ENCODE measurements around the gene SLC8A2. TPM values are rescaled to one million over a fixed set of nuclear protein-coding genes. Genes with fewer than 3 reads are reported as not detected.

The SLC8A2 gene
- total and polyA plus RNA-seq, 2 of the 4 experiments (the other 2 are of a cell fraction): 0.05 TPM; not detected in 1

DNA sequence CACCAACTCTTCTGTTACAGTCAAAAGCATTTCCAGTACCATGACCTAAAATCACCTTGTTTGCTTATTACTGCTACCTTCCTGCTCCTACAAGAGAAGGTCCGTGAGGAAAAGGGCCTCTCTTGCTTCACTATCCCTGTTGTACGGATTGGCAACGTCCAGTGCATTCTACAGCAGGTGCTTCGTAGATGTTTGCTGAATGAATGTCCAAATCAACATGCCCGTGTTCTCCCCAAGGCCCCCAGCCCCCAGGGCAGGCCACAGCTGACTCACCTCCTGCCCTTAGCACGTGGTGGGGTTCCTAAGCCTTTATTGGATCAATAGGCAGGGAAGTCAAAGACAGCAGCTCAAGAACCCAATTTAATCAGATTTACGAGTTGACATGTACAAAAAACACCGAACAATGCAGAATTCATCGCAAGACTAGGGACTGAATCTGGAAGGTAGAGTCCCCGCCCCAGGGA, 48.7 kb upstream of the SLC8A2 start:
- Histone ChIP-seq H3K9me1 (ENCODE audit: insufficient read depth, low read length) (peaks cover 4% of the 10 kb centered on the region), H4K5ac (ENCODE audit: low read depth, low read length) (no peak overlapping the region), H2BK15ac (ENCODE audit: low read depth, low read length) (no peak overlapping the region), H3K27ac (ENCODE audit: insufficient read depth, low read length) (no peak overlapping the region), H3K4me1 (ENCODE audit: control insufficient read depth, insufficient read depth, low read length) (peaks cover 2% of the 10 kb centered on the region; the same call in 1 of the 2 replicates), H2AFZ (replicated peaks; ENCODE audit: low read length, poor library complexity) (no peak overlapping the region), H3K14ac (replicated peaks; ENCODE audit: low read depth, low read length) (no peak overlapping the region), H4K8ac (ENCODE audit: low read depth in 2 of 2, low read length in 2 of 2) (no peak overlapping the region), H2BK120ac (ENCODE audit: low read depth, low read length) (no peak overlapping the region), H2BK20ac (ENCODE audit: low read depth, low read length) (no peak overlapping the region), H3K23ac (ENCODE audit: low read depth, low read length) (no peak overlapping the region), H4K20me1 (ENCODE audit: insufficient read depth, low read length) (no peaks in the 10 kb centered on the region), H3K9ac (ENCODE audit: low read depth, low read length) (no peak overlapping the region), H4K91ac (ENCODE audit: insufficient read depth, low read depth, low read length) (no peak overlapping the region), H2AK9ac (replicated peaks; ENCODE audit: low read depth, low read length, poor library complexity) (no peak overlapping the region), H3K4me2 (ENCODE audit: low read depth, low read length) (no peak overlapping the region), H3K9me3 (ENCODE audit: control insufficient read depth, insufficient read depth, low read length) (no peaks in the 10 kb centered on the region), H3K18ac (ENCODE audit: low read depth, low read length) (no peak overlapping the region), H3K79me1 (ENCODE audit: low read depth in 1 of 2, low read length in 2 of 2) (0 out of 4 replicates have a peak, but pooled peaks cover 0 to 4% of the 10 kb centered on the region in 2 experiments), H2BK5ac (ENCODE audit: low read depth, low read length, poor library complexity, severe bottlenecking) (no peak overlapping the region), H3K4ac (ENCODE audit: low read depth, low read length) (no peak overlapping the region), H3K4me3 (ENCODE audit: insufficient read depth, low read depth, low read length) (no peak overlapping the region), H3K56ac (ENCODE audit: extremely low read depth, insufficient read depth, low read length) (no peak overlapping the region), H3K27me3 (ENCODE audit: control insufficient read depth, insufficient read depth, low read length) (peaks cover 25% of the 10 kb centered on the region), H3K36me3 (ENCODE audit: control insufficient read depth, insufficient read depth, low read length) (no peaks in the 10 kb centered on the region), H2AK5ac (ENCODE audit: low read depth, low read length) (no peak overlapping the region)
- intact Hi-C loops (cut with micrococcal nuclease) (loop anchor here (5.0 kb wide), 1 partner anchor 42 kb away; no protein-coding TSS in a partner anchor), in situ Hi-C loops (cut with MboI; ENCODE audit: low sequenced_read_pairs) (no loop called here), dilution Hi-C loops (cut with HindIII; ENCODE audit: low sequenced_read_pairs, unreplicated experiment) (no loop called here)
- POLR2A ChIA-PET (ENCODE audit: unreplicated experiment): no interaction called here
- no peak for TF ChIP-seq FOS (IDR thresholded peaks at IDR 0.05; ENCODE audit: low read depth, low read length)
- no peak for TF ChIP-seq POLR2A (IDR thresholded peaks at IDR 0.05; ENCODE audit: low read depth, low read length)
- TF ChIP-seq BHLHE40 (IDR thresholded peaks at IDR 0.05; ENCODE audit: low read depth, low read length): no peak
- TF ChIP-seq, protein P1, sequence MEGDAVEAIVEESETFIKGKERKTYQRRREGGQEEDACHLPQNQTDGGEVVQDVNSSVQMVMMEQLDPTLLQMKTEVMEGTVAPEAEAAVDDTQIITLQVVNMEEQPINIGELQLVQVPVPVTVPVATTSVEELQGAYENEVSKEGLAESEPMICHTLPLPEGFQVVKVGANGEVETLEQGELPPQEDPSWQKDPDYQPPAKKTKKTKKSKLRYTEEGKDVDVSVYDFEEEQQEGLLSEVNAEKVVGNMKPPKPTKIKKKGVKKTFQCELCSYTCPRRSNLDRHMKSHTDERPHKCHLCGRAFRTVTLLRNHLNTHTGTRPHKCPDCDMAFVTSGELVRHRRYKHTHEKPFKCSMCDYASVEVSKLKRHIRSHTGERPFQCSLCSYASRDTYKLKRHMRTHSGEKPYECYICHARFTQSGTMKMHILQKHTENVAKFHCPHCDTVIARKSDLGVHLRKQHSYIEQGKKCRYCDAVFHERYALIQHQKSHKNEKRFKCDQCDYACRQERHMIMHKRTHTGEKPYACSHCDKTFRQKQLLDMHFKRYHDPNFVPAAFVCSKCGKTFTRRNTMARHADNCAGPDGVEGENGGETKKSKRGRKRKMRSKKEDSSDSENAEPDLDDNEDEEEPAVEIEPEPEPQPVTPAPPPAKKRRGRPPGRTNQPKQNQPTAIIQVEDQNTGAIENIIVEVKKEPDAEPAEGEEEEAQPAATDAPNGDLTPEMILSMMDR (conservative IDR thresholded peaks at IDR 0.05; ENCODE audit: low read depth, low read length): no peak
- TF ChIP-seq, protein P2, sequence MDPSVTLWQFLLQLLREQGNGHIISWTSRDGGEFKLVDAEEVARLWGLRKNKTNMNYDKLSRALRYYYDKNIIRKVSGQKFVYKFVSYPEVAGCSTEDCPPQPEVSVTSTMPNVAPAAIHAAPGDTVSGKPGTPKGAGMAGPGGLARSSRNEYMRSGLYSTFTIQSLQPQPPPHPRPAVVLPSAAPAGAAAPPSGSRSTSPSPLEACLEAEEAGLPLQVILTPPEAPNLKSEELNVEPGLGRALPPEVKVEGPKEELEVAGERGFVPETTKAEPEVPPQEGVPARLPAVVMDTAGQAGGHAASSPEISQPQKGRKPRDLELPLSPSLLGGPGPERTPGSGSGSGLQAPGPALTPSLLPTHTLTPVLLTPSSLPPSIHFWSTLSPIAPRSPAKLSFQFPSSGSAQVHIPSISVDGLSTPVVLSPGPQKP (IDR thresholded peaks at IDR 0.05; ENCODE audit: borderline replicate concordance, low read depth, low read length): no peak
- TF ChIP-seq RCOR1 (IDR thresholded peaks at IDR 0.05; ENCODE audit: insufficient replicate concordance, low read length): no peak
- TF ChIP-seq, protein P3, sequence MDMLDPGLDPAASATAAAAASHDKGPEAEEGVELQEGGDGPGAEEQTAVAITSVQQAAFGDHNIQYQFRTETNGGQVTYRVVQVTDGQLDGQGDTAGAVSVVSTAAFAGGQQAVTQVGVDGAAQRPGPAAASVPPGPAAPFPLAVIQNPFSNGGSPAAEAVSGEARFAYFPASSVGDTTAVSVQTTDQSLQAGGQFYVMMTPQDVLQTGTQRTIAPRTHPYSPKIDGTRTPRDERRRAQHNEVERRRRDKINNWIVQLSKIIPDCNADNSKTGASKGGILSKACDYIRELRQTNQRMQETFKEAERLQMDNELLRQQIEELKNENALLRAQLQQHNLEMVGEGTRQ (IDR thresholded peaks at IDR 0.05; ENCODE audit: low read depth, low read length): no peak
- no peak for TF ChIP-seq CHD1 (IDR thresholded peaks at IDR 0.05; ENCODE audit: low read depth, low read length)
- no peak for TF ChIP-seq CEBPB (IDR thresholded peaks at IDR 0.05; ENCODE audit: low read depth, low read length)
- TF ChIP-seq RAD21 (IDR thresholded peaks at IDR 0.05; ENCODE audit: low read length): no peak
- TF ChIP-seq SMC3 (IDR thresholded peaks at IDR 0.05; ENCODE audit: low read depth, low read length): no peak
- TF ChIP-seq MAFK (IDR thresholded peaks at IDR 0.05; ENCODE audit: low read depth, low read length): no peak
- no peak for TF ChIP-seq RFX5 (IDR thresholded peaks at IDR 0.05; ENCODE audit: low read depth, low read length)
- no peak for TF ChIP-seq MXI1 (IDR thresholded peaks at IDR 0.05; ENCODE audit: borderline replicate concordance, low read depth, low read length)
- TF ChIP-seq NFE2L2 (IDR thresholded peaks at IDR 0.05; ENCODE audit: low read depth, low read length): no peak
- TF ChIP-seq MAZ (IDR thresholded peaks at IDR 0.05; ENCODE audit: borderline replicate concordance, low read depth, low read length): no peak
- BruUV-seq (replicated peaks): no TSS peak
- ATAC-seq (ENCODE audit: low read depth) (no peak), DNase-seq (no peak)
- CTCF ChIA-PET: no interaction called here
- WGBS, 2 experiments (ENCODE audit: extremely low coverage in 2 of 2, insufficient read length in 1 of 2): 58% methylated on average over 4 of the region's 10 CpGs; no CpG with 5 or more reads in 1 of the 2 experiments

Measured in IMR-90 (cell line).